LHCN-M2 (cell line): ENCODE data around the gene METAP1. TPM values are rescaled to one million over a fixed set of nuclear protein-coding genes. Genes with fewer than 3 reads are reported as not detected.
"Not testable (repeated sequence)": the region's sequence is repeated elsewhere in the genome, so short reads cannot be mapped to it uniquely, and the experiment has no call there.

Source experiments
- DNase-seq: peaks from one replicate; pipeline ENCODE4 v3.0.0-alpha.2; 2012; ENCODE audit warnings: low read depth
- polyA plus RNA-seq: library from polyadenylated mRNA; unstranded; fragments of >200 nt; gene quantifications from one replicate; pipeline ENCODE4 v1.2.1, GENCODE V29; 2012; ENCODE audit warnings: missing spikeins
- total RNA-seq: library from RNA; depleted of rRNA; stranded (reverse); fragments of >200 nt; gene quantifications from 2 replicates; pipeline ENCODE4 v1.2.3, GENCODE V29; 2014; rRNA removed

The METAP1 gene
- total RNA-seq, result 61.9 and 62.7 TPM in 2 replicates
- 22.5 TPM for polyA plus RNA-seq

DNA sequence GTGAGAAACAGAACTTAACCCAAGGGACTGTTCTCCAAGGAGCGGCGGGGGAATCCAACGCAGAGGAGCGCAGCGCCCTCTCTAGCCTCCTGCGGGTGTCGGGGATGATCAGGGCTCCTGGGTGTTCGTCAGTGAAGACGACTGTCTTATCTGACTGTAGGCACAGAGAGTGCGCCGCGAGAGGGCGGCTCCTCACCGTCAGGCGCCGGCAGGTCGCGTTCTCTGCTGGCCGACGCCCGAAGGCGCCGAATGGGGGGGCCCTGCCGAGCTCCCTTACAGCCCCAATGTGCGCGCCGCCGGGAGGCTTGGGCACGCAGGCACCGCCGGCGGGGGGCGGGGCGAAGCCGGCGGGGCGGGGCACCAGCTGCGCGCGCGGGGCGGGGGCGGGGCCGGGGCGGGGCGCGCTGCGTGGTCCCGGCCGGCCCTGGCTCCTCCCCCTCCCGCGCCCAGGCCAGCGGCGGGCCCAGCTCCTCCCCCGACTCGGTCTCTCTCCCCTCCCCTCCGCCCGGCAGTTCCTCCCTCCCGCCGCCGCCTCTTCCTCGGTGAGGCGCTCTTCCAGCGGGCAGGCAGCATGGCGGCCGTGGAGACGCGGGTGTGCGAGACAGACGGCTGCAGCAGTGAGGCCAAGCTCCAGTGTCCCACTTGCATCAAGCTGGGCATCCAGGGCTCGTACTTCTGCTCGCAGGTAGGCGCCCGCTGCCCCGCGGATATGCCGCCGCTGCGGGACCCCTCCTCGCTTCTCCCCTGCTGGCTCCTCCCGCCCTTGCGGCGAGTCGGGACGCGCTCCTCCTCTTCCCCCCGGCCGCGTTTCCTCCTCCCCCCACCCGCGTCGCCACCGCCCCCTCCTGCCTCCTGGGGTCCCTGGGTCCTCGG, at the start of gene METAP1:
TSS of gene METAP1 (plus strand) at position 539 of the 873 bp plus-strand sequence. CDS start at position 572, 33 bp downstream.
- peak; percentile 93 for DNase-seq

DNA sequence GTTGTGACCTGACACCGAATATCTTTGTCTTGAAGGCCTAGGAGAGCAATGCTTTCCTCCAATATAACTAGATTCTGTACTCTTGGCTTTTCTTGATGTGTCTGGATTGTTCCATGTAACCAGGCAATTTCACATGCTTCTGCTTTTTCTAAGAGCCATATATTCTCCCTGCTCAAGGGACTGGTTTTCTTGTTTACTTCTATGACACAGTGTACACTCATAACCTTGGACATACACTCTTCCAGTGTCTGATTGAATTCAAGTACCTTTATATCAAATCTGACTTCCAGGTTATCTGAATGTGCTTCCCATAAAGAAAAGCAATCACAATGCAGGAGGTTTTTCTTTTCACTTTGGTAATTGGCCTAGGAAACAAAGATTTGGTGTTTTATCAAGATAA, 49.2 kb upstream of the METAP1 start:
- no peak for DNase-seq

DNA sequence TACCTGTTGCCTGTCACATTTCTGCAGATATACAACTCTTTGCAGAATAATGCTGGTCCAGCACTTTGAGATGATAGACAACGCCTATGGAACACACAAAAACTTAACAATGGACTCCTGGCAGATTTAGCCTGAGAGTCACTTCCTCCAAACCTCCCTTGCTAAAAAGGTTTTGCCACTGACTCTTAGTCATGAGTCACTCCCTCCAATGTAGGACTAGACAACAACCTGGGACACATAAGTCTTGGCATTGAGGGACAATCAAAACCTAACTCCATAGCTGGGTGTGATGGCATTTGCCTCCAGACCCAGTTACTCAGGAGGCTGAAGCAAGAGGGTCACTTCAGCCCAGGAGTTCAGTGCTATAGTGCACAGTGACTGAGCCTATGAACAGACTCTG, 44.6 kb upstream of the METAP1 start:
- DNase-seq, result peak; percentile 9

DNA sequence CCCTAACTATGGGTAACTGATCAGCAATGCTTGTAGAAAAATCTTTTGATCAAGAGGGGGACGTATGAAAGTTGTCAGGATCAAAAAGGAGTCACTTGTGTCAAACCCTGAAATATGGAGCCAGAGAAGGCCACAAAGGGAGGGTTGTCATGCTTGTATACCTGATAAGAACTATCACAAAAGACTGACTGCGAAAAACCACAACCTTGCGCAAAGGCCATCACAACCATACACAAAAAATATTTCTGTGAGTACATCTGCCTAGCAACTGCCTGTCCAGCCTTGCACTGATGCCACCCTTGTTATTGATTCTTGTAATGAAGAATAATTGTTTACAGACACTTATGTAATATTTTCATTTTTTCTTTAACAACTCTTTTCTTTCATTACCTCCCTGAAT, 43.8 kb upstream of the METAP1 start:
- no peak for DNase-seq

DNA sequence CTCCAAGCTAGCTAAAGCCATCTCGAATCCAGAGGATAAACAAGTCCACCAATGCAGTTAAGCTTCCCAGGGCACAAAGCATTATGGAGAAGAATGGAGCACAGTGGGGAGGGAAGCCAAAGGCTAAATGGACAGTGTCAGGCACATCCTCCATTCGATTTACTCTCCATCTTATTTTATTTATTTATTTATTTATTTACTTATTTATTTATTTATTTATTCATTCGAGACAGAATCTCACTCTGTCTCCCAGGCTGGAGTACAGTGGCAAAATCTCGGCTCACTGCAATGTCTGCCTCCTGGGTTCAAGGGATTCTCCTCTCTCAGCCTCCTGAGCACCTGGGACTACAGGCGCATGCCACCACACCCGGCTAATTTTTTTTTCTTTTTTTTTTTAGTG, 40.3 kb upstream of the METAP1 start:
- DNase-seq, result no peak

DNA sequence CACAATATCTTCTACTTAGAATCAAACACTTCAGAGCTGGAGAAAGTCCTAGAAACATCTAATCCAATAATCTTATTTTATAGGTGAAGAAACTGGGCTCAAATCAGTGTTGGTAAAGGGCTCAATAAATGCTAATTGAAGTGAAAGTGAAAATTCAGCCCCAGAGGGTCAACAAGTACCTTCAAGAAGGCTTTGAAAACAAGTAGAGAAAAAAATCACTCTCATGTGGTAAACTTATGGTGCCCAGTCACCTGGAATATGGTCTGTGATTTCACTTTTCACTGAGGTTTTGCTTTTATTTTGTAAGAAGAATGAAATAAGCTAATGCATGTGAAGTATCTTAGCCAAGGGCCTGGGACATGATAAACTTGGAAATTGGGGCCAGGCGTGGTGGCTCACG, 37.5 kb upstream of the METAP1 start:
- no peak for DNase-seq

DNA sequence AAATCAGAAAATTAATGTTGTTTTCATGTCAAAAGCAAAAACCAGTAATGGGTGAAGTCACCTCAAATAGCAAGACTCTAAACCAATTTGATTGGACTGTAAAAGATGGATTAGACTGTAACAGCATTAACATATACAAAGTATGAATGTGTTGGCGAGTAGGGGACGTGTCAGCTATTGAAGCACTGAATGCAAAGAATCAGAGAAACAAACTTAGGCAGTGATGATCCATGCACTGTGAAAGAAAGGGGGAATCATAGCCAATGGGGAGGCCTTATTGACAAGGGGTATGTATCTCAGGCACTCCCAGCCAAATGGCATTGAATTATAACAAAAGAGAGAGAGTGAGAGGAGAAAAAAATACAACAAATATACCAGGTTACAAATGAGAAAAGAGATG, 36.1 kb upstream of the METAP1 start:
- no peak for DNase-seq

DNA sequence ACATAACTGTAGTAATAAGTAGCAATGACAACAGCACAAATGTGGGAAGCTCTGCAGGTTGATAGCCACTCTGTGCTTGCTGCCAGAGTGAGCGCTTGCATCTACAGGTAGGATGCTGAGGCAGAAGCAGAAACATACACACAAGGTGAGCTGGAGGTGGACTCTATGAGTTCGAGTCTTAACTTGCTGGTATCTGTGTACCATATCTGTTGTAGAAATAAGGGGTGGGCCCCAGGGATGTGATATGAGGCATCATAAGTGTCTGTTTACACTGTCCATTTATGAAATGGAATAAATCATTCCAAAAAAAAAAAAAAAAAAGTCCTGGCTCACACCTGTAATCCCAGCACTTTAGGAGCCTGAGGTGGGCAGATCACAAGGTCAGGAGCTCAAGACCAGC, 33.8 kb upstream of the METAP1 start:
- DNase-seq, result no peak

DNA sequence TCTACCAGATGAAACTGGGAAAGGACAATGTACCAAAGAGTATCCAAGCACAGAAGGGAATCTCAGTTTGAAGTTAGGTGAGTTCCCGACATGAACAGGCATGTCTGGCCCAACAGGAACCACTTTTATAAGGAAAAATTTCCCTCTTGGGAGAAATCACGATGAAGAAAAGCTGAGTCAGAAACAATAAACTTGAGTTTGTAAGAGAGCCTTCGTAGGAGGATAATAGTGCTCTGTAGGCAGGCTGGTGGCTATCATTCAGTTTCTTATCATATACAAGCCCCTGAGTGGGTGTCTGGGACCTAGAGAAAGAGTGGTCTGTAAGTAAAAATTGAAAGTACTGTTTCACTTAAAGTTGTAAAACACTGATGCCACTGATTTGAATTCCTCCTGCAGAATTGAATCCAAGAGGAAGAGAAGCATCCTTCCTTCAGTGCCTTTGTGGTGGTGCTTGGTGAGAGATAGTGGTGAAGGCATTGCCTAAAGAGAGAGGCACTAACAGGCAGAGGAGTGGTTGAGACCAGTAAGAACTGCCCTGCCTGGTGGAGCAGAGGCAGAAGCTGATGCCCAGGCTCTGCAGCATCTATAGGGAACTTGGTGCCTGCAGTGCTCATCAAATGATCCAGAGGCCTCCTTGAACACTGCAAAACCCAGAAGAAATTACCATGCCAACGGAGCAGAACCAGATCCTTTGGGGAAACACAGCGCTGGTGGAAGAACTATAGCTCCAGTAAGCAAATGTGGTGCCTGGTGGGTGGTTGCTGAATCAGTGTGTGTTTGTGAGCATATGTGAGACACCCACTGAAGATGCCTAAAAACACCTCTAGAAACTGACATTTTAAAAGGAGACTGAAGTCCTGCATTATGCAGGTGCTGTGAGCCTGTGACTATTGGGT, 31.7 kb upstream of the METAP1 start:
- DNase-seq, result peak; percentile 13

DNA sequence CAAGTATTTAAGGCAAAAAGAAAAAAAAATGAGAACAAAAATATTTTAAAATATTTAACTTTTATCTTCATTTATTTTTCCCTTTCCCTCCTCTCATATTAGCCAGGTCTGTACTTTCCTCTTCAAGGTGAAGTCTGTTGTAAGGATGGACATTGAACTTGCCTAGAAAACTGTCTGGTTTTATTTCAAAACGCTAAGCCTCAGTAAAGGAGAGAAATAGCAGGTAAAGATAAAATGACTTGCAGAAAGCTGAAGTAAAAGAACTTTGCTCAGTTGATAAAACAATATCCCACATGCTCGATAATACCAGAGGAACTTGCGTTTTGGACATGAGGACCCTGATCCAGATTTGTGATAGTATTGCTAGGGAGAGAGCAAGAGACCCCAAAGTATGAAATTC, 28.6 kb upstream of the METAP1 start:
- DNase-seq, result no peak

DNA sequence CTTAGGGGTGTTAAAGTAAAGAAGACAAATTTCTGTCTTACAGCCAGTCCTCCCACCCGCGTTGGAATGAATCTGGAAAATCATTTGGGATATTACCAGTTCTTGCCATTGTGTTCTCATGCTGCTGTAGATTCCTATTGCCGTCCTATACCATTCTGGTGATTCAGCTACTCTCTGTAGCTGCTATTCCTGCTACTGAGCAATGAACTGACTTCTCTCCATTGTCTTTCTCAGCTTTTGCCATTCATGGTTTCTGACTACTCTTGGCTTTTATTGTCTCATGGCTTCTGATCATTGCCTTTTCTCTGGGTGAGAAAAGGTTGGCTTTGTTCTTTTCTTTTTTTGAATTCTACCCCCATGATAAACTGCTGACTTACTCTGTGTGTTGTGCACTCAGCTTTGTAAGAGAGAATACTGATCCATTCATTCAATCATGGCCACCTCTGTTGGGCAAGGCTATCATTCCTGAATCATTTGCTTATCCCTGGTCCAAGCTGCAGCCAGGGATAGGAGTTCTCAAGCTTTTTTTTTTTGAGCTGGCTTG, 27.7 kb upstream of the METAP1 start:
- no peak for DNase-seq

DNA sequence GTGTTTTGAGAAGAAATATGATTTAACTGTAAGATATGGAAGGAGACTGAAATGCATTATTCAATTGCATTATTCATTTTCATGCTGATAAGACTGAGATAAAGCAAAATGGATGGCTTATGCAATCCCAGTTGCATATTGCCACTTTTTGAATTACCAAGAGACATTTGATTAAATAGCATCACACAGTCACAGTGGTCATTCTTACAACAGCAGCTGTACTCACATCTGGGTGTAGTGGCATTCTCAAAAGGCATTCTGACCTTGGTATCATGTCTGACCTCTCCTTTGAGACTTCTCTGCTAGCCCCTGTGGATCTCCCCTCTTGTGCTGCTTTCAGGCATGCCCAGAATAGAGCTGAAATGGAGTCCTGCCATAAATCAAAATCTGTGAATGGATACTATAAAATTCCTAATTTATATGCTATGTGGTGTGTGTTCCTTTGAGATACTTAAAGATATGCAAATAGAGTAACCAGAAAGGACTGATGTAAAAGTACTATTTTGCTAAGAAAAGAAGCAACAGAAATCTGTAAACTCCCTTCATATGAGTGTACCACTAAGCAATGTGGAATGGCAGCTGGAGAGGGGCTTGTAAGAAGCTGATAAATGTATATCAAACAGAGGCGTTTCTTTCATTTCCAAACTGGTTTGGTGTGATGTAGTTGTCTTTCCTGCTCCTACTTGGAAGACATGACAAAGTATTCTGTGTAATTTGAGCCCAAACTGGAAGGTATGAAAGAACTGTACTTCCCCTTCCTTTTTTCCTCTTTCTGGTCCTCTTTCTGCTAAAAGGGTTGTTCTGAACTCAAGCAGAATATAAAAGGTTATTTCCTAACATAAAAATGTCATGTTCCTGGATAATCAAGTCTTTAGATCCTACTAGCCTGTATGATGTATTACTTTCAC, 25.4 kb upstream of the METAP1 start:
- DNase-seq, result no peak

DNA sequence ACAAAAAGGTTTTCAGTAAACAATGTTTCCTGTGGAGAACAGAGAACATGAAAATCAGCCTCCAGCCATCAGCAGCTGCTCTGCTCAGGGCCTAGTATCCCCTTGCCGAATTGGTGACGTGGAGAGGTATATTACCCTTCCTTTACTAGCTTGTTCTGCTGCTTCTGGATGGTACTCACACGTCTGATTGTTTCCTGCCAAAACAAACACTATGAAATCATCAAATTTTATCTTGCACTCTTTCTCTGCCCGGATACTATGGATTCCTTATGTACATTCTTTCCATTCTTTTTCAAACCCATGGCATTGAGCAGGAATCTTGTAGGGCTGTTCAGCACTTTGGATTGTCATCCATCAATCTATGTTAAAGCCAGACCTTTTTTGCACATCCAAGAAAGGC, 18.8 kb upstream of the METAP1 start:
- no peak for DNase-seq

DNA sequence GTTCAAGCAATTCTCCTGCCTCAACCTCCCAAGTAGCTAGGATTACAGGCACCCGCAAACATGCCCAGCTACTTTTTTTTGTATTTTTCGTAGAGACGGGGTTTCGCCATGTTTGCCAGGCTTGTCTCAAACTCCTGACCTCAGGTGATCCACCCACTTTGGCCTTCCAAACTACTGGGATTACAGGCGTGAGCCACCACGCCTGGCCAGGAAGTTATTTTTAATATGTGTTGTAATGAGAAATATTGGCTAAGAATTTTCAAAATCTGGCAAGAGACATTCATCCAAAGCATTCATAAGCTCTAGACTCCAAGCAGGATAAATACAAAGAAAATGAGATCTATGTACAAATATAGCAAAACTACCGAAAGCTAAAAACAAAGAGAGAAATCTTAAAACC, 18.0 kb upstream of the METAP1 start:
- DNase-seq, result no peak

DNA sequence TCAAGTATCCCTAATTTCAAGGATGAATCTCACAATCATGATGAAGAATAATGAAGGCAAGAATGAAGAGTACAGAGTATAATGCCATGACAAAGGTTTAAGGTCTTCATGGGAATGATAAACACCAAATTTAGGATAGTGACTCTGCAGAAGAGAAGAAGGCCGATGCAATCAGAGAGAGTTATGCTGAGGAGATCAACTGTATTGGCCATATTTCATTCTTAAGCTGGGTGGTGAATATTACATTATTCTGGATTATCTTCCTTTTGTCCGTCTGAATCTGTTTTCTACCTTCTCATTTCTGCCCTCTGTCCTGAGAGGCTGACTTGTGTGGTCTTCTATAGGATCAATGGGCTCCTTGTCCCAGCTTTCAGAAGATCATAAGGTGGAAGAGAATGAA, 7.8 kb upstream of the METAP1 start:
- no peak for DNase-seq

DNA sequence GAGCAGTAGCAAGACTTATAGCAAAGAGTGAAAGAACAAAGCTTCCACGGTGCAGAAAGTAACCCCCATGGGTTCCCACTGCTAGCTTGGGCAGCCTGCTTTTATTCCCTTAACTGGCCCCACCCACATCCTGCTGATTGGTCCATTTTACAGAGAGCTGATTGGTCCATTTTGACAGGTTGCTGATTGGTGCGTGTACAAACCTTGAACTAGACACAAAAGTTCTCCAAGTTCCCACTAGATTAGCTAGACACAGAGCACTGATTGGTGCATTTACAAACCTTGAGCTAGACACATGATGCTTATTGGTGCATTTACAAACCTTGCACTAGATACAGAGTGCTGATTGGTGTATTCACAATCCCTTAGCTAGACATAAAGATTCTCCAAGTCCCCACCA, 2.7 kb upstream of the METAP1 start:
- DNase-seq, result not testable (repeated sequence)

DNA sequence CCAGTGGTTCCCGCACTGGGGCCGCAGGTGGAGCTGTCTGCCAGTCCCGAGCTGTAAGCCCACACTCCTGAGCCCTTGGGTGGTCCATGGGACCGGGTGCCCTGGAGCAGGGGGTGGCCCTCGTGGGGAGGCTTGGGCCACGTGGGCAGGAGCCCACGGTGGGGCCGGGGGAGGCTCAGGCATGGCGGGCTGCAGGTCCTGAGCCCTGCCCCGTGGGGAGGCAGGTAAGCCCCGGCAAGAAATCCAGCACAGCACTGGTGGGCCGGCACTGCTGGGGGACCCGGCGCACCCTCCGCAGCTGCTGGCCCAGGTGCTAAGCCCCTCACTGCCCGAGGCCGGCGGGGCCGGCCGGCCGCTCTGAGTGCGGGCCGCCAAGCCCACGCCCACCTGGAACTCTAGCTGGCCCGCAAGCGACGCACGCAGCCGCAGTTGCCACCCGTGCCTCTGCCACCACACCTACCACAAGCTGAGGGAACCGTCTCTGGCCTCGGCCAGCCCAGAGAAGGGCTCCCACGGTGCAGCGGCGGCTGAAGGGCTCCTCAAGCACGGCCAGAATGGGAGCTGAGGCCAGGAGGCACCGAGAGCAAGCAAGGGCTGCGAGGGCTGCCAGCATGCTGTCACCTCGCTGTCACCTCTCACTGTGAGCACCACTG, 2.0 kb upstream of the METAP1 start:
- DNase-seq, result no peak

DNA sequence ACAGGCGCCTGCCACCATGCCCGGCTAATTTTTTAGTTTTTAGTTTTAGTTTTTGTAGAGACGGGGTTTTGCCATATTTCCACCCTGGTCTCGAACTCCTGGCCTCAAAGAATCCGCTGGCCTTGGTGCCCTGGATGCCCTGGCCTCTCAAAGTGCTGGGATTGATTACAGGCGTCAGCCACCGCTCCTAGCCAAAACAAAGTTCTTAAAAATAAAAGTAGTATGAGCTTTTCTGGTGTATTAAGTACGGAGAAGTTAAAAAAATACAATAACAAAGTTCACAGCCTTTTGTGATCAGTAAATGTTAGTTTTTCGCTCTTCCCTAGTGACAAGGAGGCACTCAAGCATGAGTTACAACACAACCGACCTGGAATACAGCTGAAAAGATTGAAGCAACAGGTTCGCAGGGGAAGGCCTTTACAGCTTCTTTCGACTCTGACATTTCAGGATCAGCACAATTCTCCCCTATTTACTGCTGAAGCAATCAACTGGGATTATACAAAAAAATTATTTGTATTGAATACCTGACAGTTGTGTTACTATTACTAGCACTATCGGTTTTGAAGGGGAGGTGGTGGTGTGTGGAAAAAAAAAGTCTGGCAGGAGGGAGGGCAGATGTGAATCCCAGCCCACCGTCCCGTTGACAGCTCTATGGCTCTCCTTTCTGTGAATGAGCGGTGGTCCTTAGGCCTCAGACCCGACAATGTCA, 893 bp upstream of the METAP1 start:
- peak; percentile 3 for DNase-seq

DNA sequence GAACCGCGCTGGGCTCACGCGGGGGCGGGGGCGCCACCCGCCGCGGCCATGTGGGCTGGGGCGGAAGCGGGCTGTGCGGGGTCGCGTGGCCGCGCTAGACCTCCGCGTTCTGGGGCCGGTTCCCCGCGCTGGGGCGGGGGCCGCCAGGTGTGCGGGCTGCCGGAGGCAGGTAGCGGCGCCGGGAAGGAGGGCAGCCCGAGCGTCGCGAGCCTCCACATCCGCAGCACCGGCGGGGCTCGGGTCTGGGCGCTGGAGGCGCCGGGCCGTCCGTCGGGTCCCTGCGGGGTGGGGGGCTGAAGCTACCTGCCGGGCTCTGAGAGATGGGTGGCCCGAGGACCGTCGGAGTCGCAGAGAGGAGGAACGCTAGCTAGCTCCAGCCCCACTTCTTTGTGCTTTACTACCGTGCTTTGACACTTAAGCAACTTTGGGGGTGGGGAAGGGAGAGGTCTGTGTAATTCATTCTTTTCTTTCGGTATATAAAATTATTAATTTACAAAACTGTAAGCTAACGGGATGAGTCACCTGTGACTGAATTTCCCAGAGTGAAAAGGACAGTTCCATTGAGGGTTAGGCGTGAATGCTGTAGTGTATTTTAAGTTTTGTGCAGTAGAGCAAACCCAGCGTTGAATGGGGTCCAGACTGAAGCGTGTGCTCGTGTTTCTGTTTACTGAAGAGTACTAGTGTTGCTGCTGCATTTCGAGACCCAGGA, 689 bp downstream of the METAP1 start:
- DNase-seq, result peak; percentile 33

DNA sequence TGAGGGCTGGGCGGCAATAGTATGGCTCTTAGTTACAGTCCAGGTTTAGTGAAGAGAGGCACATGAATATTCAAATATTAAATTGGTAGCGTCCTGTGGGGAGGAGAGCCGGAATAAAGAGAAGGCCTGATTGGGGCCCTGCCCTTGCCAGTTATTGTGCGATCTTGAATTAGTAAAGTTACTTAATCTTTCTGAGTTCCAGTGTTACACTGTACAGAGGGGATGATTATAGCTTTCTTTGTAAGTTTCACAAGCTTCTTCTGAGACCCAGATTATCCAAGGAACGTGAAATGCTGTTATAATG, 1.2 kb downstream of the METAP1 start:
- no peak for DNase-seq
